NT2/D1 (cell line): Measurements from ENCODE around the gene COX7A2.

Experiments
- SUZ12 ChIP-seq: IDR thresholded peaks from 2 replicates; pipeline ENCODE4 v1.6.1; 2011; ENCODE audit not compliant: insufficient read length, insufficient read depth; ENCODE audit errors: extremely low read depth
- YY1 ChIP-seq: IDR thresholded peaks from 2 replicates; pipeline ENCODE4 v1.6.1; 2011; ENCODE audit not compliant: insufficient read length, insufficient read depth
- ZNF274 ChIP-seq: IDR thresholded peaks from 2 replicates; pipeline ENCODE4 v1.6.1; 2011; ENCODE audit warnings: mild to moderate bottlenecking, low read depth, low read length

GRCh38 chr6:75211920-75212590 lies 31.5 kb downstream of the COX7A2 start:
- TF ChIP-seq YY1 (no peak), SUZ12 (no peak), ZNF274 (no peak)
